HG03378 (cell line): ENCODE data around the gene WDR47.

ENCODE experiments used
- ATAC-seq: cut with Tn5 transposase; IDR thresholded peaks from one replicate; pipeline ENCODE4 v1.9.1; 2021; ENCODE audit warnings: mild to moderate bottlenecking, moderate library complexity; ENCODE audit not compliant: unreplicated experiment

Gene WDR47

GRCh38 chr1:109041621-109042468 is at the start of gene WDR47:
Gene WDR47, minus strand, starts transcription at chr1:109042102. Its CDS starts 18,590 bp downstream, at chr1:109023512.
- peak; percentile 96 for ATAC-seq

- peak; percentile 41 for ATAC-seq
Measured at GRCh38 chr1:109091078-109091838, 49.4 kb upstream of the WDR47 start.

- ATAC-seq: peak; percentile 89
Measured at GRCh38 chr1:109090196-109091077, 48.5 kb upstream of the WDR47 start, which contains the start of gene TMEM167B. Gene TMEM167B, plus strand, starts transcription at chr1:109090764. Its CDS starts 109 bp downstream, at chr1:109090873.

GRCh38 chr1:109089242-109090015 is 47.5 kb upstream of the WDR47 start:
- no peak for ATAC-seq

- ATAC-seq: no peak
Measured at GRCh38 chr1:109084563-109085517, 42.9 kb upstream of the WDR47 start.

GRCh38 chr1:109083923-109084322 is 42.0 kb upstream of the WDR47 start:
- ATAC-seq: no peak

- no peak for ATAC-seq
Measured at GRCh38 chr1:109083501-109083900, 41.6 kb upstream of the WDR47 start.

GRCh38 chr1:109080441-109081082 is 38.7 kb upstream of the WDR47 start:
- no peak for ATAC-seq

- no peak for ATAC-seq
Measured at GRCh38 chr1:109079240-109079622, 37.3 kb upstream of the WDR47 start.

- no peak for ATAC-seq
Measured at GRCh38 chr1:109078317-109078716, 36.4 kb upstream of the WDR47 start.

GRCh38 chr1:109075531-109076490 is 33.9 kb upstream of the WDR47 start, which contains the start of gene TAF13:
Gene TAF13, minus strand, starts transcription at chr1:109076003. Its CDS starts 56 bp downstream, at chr1:109075947.
- peak; percentile 91 for ATAC-seq

- no peak for ATAC-seq
Measured at GRCh38 chr1:109069294-109069693, 27.4 kb upstream of the WDR47 start.

- ATAC-seq: no peak
Measured at GRCh38 chr1:109067883-109068282, 26.0 kb upstream of the WDR47 start.

GRCh38 chr1:109065137-109065536 is 23.2 kb upstream of the WDR47 start:
- ATAC-seq: no peak

- no peak for ATAC-seq
Measured at GRCh38 chr1:109061183-109061582, 19.3 kb upstream of the WDR47 start.

- no peak for ATAC-seq
Measured at GRCh38 chr1:109060707-109061106, 18.8 kb upstream of the WDR47 start.

- no peak for ATAC-seq
Measured at GRCh38 chr1:109059026-109059425, 17.1 kb upstream of the WDR47 start.
